NCI-H1417 treated with DMSO at 0.1 percent for 48 hours (cell line): Measurements from ENCODE around the gene SLC15A3.
A peak's percentile ranks its signal among the peaks of the same experiment; 100 is the strongest.
"Not testable (repeated sequence)": the region's sequence is repeated elsewhere in the genome, so short reads cannot be mapped to it uniquely, and the experiment has no call there.

ENCODE experiments used
- DNase-seq: peaks from one replicate; lab custom pipeline; 2025; lab: John Stamatoyannopoulos, UW

The SLC15A3 gene

DNA sequence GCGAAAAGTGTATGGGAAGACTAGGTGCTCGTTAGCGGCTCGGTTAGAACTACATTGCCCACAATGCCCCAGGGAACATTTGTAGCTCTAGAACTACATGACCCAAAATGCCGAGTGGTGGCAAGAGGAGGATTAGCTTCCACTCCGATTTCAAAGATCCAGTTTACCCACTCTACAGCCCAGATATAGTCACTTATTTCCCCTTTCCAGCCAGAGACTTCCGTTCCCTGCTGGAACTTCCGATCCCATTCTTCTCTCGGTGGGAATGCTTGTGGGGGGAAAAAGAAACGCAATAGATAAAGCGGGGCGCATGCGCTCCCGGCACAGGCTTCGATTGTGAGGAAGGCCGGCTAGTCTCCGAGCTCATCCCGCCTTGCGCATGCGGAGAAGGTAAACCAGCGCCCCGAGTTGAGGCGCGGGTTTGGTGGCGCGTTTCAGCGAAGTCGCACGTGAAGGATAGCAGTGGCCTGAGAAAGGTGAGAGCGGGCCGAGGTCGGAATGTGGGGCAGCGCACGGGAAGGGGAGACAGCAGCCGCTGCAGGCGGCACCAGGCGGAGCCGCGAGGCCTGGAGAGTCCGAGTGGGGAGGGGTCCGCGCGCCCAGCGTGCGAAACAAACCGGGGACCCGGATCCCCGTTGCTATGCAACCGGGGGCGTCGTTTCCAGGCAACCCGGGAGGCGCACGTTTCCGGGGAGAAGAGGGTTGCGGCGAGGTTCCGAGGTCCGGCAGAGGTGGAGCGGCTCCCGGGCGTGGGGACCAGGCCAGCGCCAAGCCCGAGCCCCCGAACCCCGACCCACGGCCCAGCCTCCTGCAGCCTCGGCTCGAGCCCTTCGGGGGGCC lies 38.0 kb downstream of the SLC15A3 start, which contains the start of gene TMEM109:
TMEM109 (plus strand) TSS at position 366 of the 840 bp plus-strand sequence. CDS start 5,536 bp downstream, outside the sequence.
- DNase-seq = peak; percentile 96

DNA sequence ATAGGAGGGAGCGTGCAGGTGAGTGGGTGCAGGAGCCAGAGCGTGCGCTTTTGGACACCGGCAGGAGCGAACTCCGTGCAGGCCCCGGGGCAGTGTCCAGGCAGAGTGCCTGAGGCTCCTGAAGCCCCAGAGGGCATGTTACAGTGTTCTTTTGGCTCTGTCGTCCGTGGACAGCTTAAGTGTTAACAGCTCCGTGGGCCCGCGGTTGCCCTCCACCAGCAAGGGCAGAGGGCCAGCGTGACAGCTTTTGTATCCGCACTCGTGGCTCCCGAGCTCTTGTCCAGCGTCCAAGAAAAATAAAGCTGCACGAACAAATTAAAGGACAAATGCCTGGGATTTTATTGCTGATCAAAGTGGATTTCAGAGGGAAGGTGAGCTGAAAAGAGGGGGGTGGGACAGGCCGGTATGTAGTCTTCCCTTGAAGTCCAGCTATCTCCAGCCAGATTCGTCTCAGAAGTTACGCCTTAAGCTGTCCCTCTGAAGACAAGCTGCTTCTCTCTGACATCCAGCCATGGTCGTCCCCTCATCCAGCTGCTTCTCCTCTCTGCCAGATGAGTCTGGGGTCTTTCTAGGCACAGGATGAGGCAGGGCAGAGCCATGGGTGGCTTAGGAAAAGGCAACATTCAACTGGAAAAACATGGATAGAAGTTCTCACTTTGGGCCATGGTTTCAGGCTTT lies 39.0 kb downstream of the SLC15A3 start:
- no peak for DNase-seq

DNA sequence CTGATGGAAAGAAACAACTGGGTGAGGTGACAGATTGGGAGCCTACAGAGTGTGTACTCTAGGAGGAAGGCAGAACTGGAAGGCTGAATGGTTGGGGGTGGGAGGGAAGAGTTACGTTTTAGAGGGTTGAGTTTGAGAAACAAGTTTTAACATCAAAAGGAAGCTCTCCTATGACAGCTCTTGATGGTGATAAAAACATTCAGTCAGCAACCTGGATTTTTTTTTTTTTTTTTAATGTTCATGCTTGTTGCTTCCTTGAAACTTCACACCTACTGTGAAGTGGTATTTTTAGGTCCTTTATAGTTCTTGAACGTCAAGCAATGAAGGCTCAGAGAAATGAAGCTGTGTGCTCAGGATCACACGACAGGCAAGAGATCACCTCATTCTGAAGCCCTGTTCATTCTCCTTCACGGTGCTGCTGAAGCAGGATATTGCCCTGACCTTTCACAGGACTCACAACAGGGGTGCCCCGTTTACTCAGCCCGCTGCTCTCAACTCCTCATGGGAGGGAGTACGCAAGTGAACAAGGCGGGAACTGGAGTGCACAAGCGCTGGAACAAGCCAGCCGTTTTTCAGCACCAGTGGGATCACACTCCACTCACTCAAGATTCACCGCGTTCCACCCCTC lies 39.6 kb downstream of the SLC15A3 start:
- DNase-seq = no peak

DNA sequence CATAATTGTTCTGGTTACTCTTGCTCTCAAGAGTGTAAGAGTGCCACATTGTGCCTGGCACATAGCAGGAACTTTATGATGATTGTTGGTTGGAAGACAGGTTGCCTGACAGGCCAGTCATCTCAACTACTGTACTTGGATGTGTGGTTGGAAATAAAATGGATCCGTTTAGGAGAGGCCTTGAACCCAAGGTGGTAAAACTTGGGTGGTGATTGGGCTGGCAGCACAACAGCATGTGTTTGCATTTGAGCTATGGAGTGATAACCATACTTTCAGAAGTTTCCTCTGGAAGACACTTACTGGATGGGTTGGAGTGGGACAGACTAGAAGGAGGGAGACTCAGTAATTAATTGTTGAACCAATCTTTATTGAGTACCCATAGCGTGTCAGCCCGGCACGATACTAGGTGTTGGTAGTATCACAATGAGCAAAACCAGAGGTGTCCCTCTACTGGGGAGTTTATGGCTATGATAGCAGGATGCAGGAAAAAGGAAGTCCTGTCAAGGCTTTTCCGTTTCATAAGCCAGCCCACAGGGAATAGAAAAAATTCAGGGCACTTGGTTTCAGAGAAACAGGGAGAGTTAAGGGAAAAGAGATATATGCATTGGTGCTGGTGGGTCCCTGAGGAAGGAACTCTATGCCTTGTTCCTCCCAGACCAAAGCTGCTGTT lies 41.1 kb downstream of the SLC15A3 start:
- no peak for DNase-seq

DNA sequence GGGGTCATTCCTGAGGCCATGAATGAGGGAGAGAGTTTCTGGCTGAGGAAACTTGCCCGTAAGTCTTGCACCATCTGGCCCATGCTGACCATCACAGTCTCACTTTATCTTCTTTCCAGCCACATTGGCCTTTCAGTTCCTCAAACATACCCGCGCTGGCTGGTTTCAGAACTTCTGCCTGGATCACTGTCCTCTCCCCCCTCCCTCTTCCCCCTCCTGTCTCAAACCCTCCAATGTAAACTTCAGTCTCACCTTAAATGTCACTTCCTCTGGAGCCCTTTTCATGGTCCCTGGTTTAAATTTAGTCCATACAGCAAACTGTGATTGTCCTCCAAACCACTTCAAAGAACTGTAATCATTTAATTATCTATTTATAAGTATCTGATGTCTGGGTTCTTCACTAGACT lies 41.7 kb downstream of the SLC15A3 start:
- no peak for DNase-seq

DNA sequence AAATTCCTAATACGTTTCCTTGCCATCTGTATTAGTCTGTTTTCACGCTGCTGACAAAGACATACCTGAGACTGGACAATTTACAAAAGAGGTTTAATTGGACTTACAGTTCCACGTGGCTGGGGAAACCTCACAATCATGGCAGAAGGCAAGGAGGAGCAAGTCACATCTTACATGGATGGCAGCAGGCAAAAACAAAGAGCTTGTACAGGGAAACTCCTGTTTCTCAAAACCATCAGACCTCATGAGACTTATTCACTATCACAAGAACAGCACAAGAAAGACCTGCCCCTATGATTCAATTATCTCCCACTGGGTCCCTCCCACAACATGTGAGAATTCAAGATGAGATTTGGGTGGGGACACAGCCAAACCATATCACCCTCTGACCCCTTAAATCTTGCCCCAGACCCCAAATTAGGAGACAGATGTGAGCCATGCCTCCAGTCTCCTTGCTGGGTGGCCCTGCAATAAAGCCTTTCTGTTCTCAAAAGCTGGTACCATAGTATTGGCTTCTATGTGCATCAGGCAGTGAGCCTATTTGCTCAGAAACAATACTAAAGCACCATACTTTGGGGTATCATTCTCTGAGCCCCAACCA lies 42.2 kb downstream of the SLC15A3 start:
- not testable (repeated sequence) for DNase-seq

DNA sequence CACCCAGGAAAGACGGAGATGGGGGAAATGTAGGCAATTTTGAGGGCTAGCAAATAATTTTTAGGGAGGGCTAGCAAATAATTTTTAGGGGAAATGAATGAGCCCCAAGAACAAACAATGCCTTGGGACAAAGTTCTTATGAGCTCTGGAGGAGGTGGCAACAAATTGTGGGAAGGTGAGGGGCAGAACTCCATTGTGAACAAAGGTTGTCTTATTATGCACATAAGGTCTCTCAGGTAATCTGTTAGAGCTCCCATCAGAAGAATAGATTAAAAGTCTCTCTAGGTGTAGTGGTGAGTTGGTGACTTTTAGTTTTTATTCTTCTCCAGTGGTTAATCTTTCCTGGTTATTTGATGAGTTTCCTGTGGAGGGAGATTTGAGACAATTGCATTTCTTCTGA lies 43.2 kb downstream of the SLC15A3 start:
- DNase-seq = no peak

DNA sequence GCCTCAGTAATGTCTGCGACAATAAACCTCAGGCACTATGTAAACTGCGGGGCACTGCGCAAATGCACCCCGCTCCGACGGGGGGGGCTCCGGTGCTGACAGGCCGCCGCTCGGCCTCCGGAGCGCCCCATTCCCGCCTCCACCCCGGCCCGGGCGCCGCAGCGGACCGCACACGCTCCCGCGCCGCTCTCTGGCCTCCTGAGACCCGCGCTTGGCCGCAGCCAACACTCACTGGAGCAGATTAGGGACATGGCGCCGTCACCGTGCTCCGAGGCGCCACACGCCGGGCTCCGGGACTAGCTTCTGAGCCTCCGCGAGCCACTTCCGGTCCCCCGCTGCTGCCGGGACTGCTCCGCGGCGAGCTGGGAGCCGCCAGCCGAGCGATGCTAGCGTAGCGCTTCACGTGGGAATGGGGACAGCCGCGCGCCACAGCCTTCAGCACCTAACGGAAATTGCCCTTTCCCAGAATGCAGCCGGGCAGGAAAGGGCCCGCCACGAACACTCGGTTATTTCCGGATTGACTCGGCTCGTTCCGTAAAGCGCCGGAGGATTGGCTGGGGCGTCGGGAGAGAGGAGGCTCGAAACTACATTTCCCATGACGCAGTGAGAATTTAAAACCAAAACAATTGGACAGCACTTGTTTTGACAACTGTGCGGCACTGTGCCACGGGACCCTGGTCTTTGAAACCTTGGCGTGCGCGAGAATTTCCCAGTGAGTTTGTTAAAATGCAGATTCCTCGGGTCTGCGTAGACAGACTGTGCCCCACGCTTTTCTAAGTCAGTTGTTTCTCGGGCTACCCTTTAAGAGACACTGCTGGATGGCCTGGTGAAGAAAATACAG lies 45.6 kb downstream of the SLC15A3 start, which contains the start of gene PRPF19:
PRPF19 (minus strand) TSS at position 454 of the 841 bp plus-strand sequence; CDS start at position 251, 203 bp downstream.
- DNase-seq = peak; percentile 88

DNA sequence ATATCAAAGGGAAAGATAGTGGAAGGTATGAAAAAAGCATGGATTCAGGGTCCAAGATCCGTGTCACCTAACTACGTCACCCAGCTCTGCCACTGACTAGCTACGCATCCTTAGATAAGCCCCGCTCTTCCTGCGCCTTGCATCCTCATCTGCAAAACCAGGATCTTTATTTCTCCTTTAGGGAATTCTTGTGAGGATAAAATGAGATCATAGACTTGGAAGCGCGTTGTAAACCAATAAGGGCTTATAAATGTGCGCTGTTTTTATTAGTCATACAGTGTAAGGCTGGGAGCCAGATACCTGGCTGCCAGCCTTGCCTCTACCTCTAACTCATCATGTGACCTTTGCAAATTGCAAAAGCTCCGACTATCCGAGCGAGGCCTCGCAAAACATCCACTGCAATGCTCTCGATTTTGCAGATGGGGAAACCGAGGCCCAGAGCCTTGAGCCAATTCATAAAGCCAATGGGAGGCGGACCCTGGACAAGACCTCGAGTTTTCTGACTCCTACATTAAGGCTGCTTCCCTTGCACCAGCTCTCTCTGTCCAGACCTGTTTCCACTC lies 46.3 kb downstream of the SLC15A3 start:
- no peak for DNase-seq

DNA sequence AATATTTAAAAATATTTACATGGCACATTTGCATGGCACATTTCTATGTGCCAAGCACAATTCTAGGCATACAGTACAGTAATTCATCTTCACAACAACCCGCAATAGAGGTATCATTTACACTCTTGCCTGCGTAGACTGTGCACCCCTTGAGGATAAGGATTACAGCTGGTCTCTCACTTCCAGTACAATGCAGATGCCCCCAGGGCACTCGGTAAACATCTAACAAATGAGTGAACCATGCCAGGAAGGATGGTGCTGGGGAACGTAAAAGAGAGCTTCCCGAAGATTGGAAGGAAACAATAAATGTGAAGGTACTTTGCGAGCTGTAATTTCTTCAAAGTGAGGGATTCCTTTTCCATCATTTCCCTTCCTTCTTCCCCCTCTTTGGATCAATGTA lies 46.9 kb downstream of the SLC15A3 start:
- DNase-seq = no peak

DNA sequence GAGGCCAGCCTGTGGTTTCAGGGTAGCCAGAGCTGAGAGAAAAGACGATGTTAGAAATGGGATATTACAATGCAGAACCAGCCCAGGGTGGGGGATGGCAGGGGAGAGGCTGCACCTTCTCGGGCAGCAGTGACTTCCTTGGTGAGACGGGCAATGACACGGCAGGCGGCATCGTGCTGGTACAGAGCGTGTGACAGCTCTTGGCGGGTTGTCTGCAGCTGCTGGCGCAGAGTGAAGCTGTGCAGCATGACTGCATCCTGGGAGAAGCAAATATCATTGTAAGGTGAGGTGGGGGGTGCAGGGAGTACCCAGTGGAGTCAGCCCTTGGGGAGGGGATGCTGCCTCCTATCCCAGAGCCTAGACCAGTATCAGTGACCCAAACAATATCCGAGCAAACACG lies 49.4 kb downstream of the SLC15A3 start:
- DNase-seq = no peak

DNA sequence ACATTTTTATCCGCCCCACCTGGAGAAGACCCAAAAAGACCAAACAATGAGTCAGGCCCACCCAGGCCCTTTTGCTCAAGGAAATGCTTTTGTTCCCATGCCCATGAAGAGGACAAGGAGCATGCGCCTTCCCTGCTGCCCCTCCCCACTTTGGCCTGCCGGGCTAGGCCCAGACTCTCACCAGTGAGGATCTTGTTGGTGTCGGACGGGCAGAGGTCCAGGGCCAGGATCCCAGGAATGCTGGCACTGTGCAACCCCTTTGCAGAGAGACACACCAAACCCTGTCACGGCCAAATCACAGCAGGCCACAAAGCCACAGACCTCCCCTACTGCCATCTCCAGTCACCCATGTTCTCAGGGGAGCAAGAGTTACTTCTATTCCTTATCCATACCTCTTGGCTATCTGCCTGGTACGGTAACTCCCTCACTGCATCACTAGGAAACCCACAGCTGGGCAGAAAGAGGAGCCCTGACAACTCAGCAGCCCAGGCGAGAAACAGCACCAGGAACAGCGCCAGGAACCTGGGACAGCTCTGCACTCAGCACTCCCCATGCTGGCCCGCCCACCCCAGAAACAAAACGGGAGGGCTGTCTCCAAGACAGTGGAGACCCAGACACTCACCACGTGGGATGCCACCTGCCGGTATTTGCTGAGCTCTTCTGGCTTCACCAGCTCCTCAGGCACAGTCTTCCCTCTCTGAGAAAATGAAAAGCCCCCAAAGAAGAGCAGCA lies 51.1 kb downstream of the SLC15A3 start:
- DNase-seq = no peak

DNA sequence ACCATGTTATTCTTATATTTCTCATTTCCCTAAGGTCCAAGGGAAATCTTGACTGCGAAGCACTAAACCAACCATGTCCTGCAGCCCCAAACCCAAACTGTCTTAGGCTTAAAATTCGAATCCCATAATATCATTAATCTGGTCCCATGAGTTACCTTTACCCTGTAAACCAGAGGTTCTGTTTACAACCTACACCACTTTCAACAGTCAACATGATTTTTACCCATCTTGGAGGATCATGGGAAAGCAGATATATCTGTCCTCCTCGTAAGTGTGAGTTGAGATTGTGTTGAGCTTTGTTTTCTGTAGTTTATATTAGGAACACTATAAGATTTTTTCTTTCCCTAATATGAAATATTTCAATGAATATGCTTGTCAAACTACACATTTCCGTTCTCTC lies 52.0 kb downstream of the SLC15A3 start:
- DNase-seq = no peak

DNA sequence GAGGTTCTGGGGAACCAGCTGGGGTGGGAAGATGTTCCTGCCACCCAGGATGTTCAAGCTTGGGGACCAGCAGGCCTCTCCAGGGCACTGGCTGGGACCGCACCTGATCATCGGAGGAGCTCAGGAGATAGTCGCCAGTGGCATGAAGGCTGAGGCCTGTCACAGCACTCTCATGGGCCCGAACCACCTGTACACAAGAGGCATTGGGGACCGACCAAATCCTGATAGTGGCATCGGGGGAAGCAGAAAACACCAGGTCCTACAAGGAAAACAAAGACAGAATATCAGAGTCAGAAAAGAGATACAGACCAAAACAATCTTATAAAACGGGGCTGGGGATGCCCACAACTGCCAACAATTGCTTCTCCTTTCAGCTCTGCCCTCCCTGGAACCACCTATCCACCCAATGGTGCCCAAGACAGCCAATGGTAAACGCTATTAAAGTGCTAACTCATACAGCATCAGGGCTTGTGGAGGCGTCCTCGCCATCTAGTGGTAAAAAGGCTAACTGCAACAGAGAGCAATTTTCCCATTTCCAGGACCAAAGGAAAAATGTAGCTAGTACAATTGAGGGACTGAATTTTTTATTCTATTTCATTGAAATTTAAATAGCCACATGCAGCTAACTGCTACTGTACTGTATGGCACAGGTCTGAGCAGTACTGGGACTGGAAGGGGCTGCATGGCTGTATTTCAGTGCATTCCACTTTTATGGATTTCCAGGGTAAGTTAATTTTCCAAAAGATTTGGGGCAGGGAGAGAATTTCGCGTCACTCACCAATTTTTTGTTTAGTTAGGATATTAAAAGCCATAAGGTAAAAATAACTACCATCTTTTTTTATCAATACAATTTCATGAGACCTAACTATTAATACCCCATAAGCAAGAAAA lies 52.7 kb downstream of the SLC15A3 start:
- DNase-seq = no peak

DNA sequence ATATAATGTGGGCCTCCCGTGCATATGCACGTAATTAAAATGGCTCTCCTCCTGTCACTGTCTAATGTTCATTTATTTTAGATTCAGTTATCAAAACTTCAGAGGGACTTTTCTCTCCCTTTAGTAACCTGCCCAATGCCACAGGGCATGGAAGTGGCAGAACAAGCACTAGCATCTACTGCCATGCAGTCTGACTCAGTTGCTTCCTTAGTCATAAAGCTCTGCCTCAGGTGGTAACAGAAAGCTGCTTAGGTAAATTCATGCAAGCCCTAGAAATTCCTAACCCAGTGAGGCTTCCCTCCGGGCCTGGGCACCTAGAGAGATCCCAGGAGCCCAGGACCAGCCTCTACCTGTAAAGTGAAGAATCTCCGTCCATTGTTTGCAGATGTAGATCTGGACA lies 54.5 kb downstream of the SLC15A3 start:
- DNase-seq = no peak

DNA sequence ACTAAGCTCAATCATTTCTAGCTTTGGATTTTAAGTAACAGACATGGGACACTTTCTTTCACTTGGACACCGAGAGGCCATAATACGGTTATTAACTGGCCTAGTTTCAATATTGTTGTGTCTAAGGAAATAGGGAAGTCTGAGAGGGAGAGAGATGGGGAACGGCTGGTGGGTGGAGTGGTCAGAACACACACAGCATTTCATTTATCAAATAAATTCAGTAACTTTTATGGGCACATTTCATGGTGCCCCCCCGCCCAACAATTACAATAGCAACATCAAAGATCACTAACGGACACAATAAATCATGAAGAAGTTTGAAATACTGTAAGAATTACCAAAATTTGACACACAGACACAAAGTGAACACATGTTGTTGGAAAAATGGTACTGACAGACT lies 56.3 kb downstream of the SLC15A3 start:
- no peak for DNase-seq

DNA sequence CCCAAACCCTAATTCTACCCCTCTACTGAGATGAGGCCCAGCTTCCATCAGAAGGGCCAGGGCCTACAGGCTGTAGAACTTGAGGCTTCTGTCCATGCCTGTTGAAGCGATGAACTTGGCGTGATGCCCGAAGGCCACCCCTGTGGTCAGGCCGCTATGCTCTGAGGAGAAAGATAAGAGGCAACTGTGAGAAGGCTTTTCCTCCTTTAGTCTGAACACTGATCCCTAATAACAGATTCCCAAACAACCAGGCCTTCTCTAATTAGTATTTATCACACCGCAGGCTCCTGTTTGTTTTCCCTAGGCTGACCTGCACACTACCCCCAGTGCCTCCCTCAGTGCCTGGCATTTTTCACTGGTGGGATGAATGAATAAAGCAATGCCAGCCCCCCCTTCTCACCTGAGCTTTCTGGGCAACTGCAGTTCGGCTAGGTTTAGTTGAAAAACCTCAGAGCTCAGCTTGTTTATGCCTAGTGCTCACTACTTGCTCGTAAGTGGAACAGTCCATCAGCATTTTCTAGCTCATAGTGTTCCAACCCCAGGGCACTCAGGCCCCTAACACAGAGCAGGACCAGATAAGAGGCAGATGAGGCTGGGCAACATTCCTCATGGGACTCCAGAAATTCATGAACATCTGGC lies 60.8 kb downstream of the SLC15A3 start:
- no peak for DNase-seq

DNA sequence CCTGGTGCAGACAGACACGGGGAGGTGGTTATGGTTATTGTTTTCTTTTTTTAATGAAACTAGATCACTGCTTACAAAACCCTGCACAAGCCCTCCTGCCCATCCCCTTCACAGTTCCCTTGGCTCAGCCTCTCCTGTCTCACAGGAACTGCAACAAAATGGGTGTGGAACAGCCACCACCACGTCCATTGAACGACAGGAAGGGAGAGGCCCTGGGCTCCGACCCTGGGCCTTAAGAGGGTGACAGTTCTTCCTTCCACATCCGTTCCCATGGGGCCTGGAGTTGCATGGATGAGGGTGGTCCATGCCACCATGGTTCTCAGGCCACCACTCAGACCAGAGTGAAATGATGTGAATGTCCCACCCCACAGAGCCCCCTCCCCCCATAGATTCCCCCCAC lies 61.3 kb downstream of the SLC15A3 start:
- DNase-seq = no peak
